Measurements from ENCODE around the gene LIMS2. TPM values are rescaled to one million over a fixed set of nuclear protein-coding genes. Genes with fewer than 3 reads are reported as not detected.

Gene LIMS2
- total RNA-seq, 6 experiments from 2014 or later = 6.6 to 37.7 (median 19.5) TPM

DNA sequence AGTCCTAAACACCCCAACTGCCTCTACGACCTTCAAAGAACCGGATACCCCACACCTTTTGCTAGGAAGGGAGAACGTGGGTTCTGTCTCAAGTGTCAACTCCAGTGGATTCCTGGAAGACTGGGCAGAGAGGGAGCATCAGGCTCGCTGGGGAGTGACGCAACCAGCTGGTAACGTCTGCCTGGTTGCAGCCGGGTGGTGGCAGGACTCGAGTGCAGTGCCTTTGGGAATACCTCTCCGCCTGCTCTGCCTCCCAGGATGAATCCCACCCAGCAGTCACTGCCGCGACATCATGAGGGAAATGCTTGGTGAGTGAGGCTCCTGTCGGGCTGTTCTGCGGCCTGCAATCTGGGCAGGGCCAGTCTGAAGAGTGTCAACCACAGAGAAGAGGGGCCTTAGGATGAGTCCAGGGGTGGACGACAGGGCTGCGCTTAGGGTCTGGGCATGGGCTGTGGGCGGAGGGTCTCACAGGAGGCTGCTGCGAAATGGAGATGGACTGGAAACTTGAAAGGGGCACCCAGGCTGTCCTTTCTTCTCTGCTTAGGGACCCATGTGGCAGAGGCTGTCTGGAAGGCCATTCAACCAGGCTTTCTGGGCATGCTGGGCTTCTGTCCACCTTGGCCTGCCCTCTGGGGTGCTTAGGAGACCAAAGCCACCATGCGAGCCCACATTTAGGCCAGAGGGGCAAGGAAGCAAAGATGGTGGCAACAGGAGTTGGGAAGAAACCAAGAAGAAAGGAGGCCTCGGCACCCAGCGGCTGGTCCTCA, 16.5 kb downstream of the LIMS2 start:
- DNase-seq = peak in 2 of 3 donors; percentile 37 to 40
- WGBS (ENCODE audit: insufficient coverage, low coverage, low lambda C conversion rate, missing lambda C conversion rate) = 68% methylated on average over 5 of the region's 20 CpGs
- ATAC-seq = no peak
- peaks cover 0 to 18% (median 10%) of the 10 kb centered on the region in 4 donors for H3K4me1 ChIP-seq
- peak overlapping the region in 1 of 3 donors; percentile 10 for H3K27ac ChIP-seq
- intact Hi-C loops (cut with DNase I) = no loop called here
- H3K9me3 ChIP-seq = no peaks in the 10 kb centered on the region
- H3K27me3 ChIP-seq = no peaks in the 10 kb centered on the region
- H3K36me3 ChIP-seq = peaks cover 0 to 20% (median 7%) of the 10 kb centered on the region in 4 donors
- no peak overlapping the region for H3K4me3 ChIP-seq
- TF ChIP-seq, protein P1, sequence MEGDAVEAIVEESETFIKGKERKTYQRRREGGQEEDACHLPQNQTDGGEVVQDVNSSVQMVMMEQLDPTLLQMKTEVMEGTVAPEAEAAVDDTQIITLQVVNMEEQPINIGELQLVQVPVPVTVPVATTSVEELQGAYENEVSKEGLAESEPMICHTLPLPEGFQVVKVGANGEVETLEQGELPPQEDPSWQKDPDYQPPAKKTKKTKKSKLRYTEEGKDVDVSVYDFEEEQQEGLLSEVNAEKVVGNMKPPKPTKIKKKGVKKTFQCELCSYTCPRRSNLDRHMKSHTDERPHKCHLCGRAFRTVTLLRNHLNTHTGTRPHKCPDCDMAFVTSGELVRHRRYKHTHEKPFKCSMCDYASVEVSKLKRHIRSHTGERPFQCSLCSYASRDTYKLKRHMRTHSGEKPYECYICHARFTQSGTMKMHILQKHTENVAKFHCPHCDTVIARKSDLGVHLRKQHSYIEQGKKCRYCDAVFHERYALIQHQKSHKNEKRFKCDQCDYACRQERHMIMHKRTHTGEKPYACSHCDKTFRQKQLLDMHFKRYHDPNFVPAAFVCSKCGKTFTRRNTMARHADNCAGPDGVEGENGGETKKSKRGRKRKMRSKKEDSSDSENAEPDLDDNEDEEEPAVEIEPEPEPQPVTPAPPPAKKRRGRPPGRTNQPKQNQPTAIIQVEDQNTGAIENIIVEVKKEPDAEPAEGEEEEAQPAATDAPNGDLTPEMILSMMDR (IDR thresholded peaks at IDR 0.05) = no peak
- TF ChIP-seq POLR2A (IDR thresholded peaks at IDR 0.05) = no peak

DNA sequence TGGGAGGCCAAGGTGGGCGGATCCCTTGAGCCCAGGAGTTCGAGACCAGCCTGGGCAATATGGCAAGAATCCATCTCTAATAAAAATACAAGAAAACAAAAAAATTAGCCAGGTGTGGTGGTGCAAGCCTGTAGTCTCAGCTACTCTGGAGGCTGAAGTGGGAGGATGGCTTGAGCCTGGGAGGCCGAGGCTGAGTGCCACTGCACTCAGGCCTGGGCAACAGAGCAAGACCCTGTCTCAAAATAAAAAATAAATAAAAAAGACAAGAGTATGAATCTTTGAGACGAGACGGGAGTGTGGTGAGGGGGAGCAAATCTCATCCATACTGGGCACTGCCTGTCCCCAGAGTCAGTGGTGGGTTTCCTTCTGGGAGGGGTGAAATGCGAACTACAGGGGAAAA, 17.2 kb downstream of the LIMS2 start:
- no peaks in the 10 kb centered on the region for H3K9me3 ChIP-seq
- no peak overlapping the region for H3K4me3 ChIP-seq
- H3K36me3 ChIP-seq = peaks cover 0 to 21% (median 7%) of the 10 kb centered on the region in 4 donors
- intact Hi-C loops (cut with DNase I) = no loop called here
- 86% methylated on average over 5 of the region's 6 CpGs for WGBS (ENCODE audit: insufficient coverage, low coverage, low lambda C conversion rate, missing lambda C conversion rate)
- no peak for ATAC-seq
- no peaks in the 10 kb centered on the region for H3K27me3 ChIP-seq
- no peak for DNase-seq
- H3K4me1 ChIP-seq = peaks cover 0 to 12% (median 7%) of the 10 kb centered on the region in 4 donors
- H3K27ac ChIP-seq = no peak overlapping the region
- TF ChIP-seq, protein P1 (IDR thresholded peaks at IDR 0.05) = no peak
- TF ChIP-seq POLR2A (IDR thresholded peaks at IDR 0.05) = no peak

DNA sequence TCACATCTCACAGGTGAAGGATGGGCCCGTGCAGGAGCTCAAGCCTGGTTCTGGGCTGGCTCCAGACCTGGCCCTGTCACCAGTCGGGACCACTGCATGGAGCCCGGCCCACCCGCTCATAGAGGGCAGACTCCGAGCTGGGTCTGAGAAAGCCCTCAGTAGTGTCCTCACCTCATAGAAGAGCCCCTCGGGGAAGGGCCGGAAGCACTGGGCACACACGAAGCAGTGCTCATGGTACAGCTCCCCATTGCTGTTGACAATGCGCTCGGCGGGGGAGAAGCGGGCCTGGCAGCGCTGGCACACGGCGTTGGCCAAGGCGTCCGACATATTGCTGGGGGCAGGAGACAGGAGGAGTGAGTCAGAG, 18.1 kb downstream of the LIMS2 start:
- Histone ChIP-seq H3K9me3 (no peaks in the 10 kb centered on the region), H3K36me3 (peaks cover 0 to 21% (median 7%) of the 10 kb centered on the region in 4 donors), H3K27me3 (no peaks in the 10 kb centered on the region), H3K4me3 (no peak overlapping the region), H3K27ac (no peak overlapping the region), H3K4me1 (peaks cover 0 to 6% (median 3%) of the 10 kb centered on the region in 4 donors)
- intact Hi-C loops (cut with DNase I) = no loop called here
- DNase-seq (peak in 1 of 3 donors; percentile 35), ATAC-seq (no peak)
- no peak for TF ChIP-seq POLR2A (IDR thresholded peaks at IDR 0.05)
- TF ChIP-seq, protein P1 (IDR thresholded peaks at IDR 0.05) = no peak
- WGBS (ENCODE audit: insufficient coverage, low coverage, low lambda C conversion rate, missing lambda C conversion rate) = 98% methylated on average over 10 of the region's 17 CpGs

DNA sequence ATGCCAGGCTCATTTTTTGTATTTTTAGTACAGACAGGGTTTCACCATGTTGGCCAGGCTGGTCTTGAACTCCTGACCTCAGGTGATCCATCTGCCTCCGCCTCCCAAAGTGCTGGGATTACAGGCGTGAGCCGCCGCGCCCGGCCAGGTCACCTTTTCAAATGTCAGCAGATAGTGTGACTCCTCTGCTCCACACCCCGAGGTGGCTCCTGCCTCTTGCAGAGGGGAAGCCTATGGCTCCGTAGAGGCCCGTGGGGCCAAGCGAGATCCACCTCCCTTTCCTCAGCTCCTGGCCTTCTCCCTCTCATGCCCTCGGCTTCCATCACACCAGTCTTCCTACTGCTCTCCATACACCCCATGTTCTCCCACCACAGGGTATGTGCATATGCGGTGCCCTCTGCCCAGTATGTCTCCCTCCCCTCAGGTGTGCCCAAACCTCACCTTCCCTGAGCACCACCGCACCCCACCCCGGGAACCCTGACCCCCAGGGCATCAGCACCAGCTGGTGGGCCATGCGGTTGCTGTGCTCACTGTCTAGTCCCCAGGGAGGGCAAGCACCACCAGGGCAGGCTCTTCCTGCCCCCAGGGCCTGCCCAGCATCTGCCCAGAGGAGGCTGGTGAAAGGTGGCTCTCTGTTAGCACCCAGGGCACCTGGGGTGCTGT, 18.6 kb downstream of the LIMS2 start:
- 85% methylated on average over 11 of the region's 15 CpGs for WGBS (ENCODE audit: insufficient coverage, low coverage, low lambda C conversion rate, missing lambda C conversion rate)
- peaks cover 0 to 21% (median 7%) of the 10 kb centered on the region in 4 donors for H3K36me3 ChIP-seq
- intact Hi-C loops (cut with DNase I) = no loop called here
- H3K4me1 ChIP-seq = peaks cover 0 to under 1% (median 0%) of the 10 kb centered on the region in 4 donors
- DNase-seq (peak in 2 of 3 donors; percentile 19 to 45), ATAC-seq (no peak)
- TF ChIP-seq POLR2A (IDR thresholded peaks at IDR 0.05) = no peak
- TF ChIP-seq, protein P1 (IDR thresholded peaks at IDR 0.05) = no peak
- no peaks in the 10 kb centered on the region for H3K9me3 ChIP-seq
- no peak overlapping the region for H3K4me3 ChIP-seq
- no peaks in the 10 kb centered on the region for H3K27me3 ChIP-seq
- H3K27ac ChIP-seq = no peak overlapping the region

All from right lobe of liver (tissue), 6 donors.